ENCODE results near the gene FAM170B. TPM values are rescaled to one million over a fixed set of nuclear protein-coding genes. Genes with fewer than 3 reads are reported as not detected.

The FAM170B gene
- total and polyA plus RNA-seq, 9 of the 15 experiments (the other 6 are each of a cell fraction or from before 2014, with no cell fraction given), result 0.11 to 0.21 TPM; not detected in 7

DNA sequence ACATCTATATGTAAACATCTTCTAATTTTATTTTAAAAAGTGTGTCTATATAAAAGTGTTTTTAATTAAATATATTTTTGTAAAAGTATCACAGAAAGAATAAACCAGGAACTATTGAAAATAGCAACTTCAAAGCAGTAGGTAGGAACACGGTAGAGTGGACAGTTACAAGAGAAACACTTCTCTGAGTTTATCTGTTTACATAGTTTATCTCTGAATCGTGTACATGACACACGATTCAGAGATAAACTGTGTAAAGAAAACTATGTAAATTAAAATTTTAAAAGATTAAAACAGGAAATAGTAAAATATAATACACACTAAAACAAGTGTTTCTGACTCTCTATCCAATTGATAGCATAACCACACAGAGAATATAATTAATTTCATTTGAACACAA, 25.1 kb upstream of the FAM170B start (continued):
- TF ChIP-seq, protein P1, sequence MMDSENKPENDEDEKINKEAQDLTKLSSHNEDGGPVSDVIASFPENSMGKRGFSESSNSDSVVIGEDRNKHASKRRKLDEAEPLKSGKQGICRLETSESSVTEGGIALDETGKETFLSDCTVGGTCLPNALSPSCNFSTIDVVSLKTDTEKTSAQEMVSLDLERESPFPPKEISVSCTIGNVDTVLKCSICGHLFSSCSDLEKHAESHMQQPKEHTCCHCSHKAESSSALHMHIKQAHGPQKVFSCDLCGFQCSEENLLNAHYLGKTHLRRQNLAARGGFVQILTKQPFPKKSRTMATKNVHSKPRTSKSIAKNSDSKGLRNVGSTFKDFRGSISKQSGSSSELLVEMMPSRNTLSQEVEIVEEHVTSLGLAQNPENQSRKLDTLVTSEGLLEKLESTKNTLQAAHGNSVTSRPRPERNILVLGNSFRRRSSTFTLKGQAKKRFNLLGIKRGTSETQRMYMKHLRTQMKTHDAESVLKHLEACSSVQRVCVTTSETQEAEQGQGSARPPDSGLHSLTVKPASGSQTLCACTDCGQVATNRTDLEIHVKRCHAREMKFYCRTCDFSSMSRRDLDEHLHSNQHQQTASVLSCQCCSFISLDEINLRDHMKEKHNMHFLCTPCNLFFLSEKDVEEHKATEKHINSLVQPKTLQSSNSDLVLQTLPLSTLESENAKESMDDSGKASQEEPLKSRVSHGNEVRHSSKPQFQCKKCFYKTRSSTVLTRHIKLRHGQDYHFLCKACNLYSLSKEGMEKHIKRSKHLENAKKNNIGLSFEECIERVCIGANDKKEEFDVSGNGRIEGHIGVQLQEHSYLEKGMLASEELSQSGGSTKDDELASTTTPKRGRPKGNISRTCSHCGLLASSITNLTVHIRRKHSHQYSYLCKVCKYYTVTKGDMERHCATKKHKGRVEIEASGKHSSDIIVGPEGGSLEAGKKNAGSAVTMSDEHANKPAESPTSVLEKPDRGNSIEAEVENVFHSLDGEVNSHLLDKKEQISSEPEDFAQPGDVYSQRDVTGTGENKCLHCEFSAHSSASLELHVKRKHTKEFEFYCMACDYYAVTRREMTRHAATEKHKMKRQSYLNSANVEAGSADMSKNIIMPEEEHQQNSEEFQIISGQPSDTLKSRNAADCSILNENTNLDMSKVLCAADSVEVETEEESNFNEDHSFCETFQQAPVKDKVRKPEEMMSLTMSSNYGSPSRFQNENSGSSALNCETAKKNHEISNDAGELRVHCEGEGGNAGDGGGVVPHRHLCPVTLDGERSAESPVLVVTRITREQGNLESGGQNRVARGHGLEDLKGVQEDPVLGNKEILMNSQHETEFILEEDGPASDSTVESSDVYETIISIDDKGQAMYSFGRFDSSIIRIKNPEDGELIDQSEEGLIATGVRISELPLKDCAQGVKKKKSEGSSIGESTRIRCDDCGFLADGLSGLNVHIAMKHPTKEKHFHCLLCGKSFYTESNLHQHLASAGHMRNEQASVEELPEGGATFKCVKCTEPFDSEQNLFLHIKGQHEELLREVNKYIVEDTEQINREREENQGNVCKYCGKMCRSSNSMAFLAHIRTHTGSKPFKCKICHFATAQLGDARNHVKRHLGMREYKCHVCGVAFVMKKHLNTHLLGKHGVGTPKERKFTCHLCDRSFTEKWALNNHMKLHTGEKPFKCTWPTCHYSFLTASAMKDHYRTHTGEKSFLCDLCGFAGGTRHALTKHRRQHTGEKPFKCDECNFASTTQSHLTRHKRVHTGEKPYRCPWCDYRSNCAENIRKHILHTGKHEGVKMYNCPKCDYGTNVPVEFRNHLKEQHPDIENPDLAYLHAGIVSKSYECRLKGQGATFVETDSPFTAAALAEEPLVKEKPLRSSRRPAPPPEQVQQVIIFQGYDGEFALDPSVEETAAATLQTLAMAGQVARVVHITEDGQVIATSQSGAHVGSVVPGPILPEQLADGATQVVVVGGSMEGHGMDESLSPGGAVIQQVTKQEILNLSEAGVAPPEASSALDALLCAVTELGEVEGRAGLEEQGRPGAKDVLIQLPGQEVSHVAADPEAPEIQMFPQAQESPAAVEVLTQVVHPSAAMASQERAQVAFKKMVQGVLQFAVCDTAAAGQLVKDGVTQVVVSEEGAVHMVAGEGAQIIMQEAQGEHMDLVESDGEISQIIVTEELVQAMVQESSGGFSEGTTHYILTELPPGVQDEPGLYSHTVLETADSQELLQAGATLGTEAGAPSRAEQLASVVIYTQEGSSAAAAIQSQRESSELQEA (IDR thresholded peaks at IDR 0.05; ENCODE audit: low read depth), result no peak
- TF ChIP-seq ZNF696 (CRISPR knock-in tag; conservative IDR thresholded peaks at IDR 0.05), result no peak
- TF ChIP-seq, protein P2, sequence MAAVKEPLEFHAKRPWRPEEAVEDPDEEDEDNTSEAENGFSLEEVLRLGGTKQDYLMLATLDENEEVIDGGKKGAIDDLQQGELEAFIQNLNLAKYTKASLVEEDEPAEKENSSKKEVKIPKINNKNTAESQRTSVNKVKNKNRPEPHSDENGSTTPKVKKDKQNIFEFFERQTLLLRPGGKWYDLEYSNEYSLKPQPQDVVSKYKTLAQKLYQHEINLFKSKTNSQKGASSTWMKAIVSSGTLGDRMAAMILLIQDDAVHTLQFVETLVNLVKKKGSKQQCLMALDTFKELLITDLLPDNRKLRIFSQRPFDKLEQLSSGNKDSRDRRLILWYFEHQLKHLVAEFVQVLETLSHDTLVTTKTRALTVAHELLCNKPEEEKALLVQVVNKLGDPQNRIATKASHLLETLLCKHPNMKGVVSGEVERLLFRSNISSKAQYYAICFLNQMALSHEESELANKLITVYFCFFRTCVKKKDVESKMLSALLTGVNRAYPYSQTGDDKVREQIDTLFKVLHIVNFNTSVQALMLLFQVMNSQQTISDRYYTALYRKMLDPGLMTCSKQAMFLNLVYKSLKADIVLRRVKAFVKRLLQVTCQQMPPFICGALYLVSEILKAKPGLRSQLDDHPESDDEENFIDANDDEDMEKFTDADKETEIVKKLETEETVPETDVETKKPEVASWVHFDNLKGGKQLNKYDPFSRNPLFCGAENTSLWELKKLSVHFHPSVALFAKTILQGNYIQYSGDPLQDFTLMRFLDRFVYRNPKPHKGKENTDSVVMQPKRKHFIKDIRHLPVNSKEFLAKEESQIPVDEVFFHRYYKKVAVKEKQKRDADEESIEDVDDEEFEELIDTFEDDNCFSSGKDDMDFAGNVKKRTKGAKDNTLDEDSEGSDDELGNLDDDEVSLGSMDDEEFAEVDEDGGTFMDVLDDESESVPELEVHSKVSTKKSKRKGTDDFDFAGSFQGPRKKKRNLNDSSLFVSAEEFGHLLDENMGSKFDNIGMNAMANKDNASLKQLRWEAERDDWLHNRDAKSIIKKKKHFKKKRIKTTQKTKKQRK (IDR thresholded peaks at IDR 0.05; ENCODE audit: borderline replicate concordance, low read depth, low read length), result no peak
- TF ChIP-seq FOXA3 (CRISPR knock-in tag; conservative IDR thresholded peaks at IDR 0.05 in 1 of 2, IDR thresholded peaks at IDR 0.05 in 1 of 2), result peak in 1 of 2 experiments; percentile 74; a peak in 2 of 4 replicates
- TF ChIP-seq, protein P3, sequence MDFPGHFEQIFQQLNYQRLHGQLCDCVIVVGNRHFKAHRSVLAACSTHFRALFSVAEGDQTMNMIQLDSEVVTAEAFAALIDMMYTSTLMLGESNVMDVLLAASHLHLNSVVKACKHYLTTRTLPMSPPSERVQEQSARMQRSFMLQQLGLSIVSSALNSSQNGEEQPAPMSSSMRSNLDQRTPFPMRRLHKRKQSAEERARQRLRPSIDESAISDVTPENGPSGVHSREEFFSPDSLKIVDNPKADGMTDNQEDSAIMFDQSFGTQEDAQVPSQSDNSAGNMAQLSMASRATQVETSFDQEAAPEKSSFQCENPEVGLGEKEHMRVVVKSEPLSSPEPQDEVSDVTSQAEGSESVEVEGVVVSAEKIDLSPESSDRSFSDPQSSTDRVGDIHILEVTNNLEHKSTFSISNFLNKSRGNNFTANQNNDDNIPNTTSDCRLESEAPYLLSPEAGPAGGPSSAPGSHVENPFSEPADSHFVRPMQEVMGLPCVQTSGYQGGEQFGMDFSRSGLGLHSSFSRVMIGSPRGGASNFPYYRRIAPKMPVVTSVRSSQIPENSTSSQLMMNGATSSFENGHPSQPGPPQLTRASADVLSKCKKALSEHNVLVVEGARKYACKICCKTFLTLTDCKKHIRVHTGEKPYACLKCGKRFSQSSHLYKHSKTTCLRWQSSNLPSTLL (IDR thresholded peaks at IDR 0.05), result no peak
- no peak for TF ChIP-seq ZNF316 (IDR thresholded peaks at IDR 0.05)
- TF ChIP-seq PTRF (tag; IDR thresholded peaks at IDR 0.05), result no peak
- TF ChIP-seq CHD1 (IDR thresholded peaks at IDR 0.05; ENCODE audit: low read length), result no peak
- no peak for TF ChIP-seq CREBBP (IDR thresholded peaks at IDR 0.05; ENCODE audit: low read depth, low read length)
- no peak for TF ChIP-seq SMAD4 (CRISPR knock-in tag; conservative IDR thresholded peaks at IDR 0.05)
- TF ChIP-seq FOXK1 (CRISPR knock-in tag; IDR thresholded peaks at IDR 0.05; ENCODE audit: borderline replicate concordance), result no peak

Data from K562 (cell line).